OCI-LY3 (cell line): ENCODE measurements around the gene BACH2.

Experiments used
- EZH2phosphoT487 ChIP-seq: fragments of 200-600 bp; shearing (Covaris generic); IDR thresholded peaks from 2 replicates; pipeline ENCODE4 v1.6.1; 2018; ENCODE audit warnings: antibody characterized with exemption, mixed run types, low read depth
- TF ChIP-seq, protein P1 (sequence below): fragments of 200-600, 300-600 bp; sonication (generic); IDR thresholded peaks from 2 replicates; pipeline ENCODE4 v1.5.1; 2014; ENCODE audit warnings: antibody characterized with exemption, low read length, low read depth

DNA sequence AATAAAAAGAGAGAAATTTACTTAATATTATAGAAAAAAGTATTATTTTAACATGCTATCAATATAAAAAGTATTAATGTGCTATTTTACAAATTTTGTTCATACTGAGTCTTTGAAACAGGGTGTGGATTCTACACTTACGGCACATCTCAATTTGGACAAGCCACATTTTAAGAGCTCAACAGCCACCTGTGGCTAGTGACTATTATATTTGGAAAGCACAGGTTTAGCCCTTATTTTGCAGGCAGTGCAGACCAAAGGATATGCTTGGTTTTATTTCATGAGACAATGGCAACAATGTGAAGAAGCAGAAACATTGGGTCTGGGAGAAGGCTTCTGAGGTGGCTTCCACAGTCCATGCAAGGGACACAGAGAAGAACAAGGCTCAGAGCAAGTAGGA is 74.6 kb downstream of the BACH2 start:
- TF ChIP-seq, protein P1, sequence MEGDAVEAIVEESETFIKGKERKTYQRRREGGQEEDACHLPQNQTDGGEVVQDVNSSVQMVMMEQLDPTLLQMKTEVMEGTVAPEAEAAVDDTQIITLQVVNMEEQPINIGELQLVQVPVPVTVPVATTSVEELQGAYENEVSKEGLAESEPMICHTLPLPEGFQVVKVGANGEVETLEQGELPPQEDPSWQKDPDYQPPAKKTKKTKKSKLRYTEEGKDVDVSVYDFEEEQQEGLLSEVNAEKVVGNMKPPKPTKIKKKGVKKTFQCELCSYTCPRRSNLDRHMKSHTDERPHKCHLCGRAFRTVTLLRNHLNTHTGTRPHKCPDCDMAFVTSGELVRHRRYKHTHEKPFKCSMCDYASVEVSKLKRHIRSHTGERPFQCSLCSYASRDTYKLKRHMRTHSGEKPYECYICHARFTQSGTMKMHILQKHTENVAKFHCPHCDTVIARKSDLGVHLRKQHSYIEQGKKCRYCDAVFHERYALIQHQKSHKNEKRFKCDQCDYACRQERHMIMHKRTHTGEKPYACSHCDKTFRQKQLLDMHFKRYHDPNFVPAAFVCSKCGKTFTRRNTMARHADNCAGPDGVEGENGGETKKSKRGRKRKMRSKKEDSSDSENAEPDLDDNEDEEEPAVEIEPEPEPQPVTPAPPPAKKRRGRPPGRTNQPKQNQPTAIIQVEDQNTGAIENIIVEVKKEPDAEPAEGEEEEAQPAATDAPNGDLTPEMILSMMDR = no peak
- no peak for TF ChIP-seq EZH2phosphoT487
